ENCODE results near the gene NR2C2AP.

NR2C2AP gene

DNA sequence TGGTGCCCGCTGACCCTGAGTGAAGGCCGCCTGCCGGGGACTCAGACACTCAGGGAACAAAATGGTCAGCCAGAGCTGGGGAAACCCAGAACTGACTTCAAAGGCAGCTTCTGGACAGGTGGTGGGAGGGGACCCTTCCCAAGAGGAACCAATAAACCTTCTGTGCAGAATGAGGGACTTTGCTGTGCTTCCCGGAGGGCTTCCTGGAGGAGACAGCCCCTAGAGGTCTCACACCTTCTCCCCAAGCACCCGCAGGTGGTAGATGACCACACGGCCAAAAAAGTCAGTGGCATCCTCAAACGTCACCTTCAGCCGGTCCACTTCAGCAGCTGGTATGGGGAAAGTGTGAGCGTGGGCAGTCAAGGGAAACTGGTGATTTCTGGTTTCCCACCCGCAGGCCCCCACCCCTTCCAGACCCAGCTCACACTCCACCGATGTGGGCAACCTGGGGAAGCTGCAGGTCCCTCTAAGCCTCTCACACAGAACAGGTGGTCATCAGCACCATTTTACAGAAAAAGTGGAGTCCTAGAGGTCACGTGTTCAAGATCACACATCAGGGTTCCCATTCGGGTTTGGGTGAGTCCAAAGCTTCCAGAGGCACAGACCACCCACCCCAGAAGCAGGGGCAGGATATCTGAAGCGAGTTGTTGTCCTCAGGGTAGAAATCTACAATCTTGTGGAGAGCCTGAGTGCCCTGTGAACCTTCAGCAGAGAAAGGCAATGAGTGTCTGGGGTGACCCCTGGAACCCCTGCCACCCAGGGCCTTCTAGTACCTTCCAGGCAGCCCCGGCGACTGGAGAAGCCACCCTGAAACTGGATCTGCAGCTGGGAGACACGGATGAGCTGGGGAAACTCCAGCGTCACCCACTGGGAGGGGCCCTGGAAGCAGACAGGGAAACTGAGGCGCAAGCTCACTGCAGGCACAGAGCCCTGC, 1.2 kb downstream of the NR2C2AP start:
- TF ChIP-seq, protein P1, sequence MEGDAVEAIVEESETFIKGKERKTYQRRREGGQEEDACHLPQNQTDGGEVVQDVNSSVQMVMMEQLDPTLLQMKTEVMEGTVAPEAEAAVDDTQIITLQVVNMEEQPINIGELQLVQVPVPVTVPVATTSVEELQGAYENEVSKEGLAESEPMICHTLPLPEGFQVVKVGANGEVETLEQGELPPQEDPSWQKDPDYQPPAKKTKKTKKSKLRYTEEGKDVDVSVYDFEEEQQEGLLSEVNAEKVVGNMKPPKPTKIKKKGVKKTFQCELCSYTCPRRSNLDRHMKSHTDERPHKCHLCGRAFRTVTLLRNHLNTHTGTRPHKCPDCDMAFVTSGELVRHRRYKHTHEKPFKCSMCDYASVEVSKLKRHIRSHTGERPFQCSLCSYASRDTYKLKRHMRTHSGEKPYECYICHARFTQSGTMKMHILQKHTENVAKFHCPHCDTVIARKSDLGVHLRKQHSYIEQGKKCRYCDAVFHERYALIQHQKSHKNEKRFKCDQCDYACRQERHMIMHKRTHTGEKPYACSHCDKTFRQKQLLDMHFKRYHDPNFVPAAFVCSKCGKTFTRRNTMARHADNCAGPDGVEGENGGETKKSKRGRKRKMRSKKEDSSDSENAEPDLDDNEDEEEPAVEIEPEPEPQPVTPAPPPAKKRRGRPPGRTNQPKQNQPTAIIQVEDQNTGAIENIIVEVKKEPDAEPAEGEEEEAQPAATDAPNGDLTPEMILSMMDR (IDR thresholded peaks at IDR 0.05; ENCODE audit: low read depth, low read length, missing control alignments): no peak
- H3K4me3 ChIP-seq (ENCODE audit: low read depth, low read length): peak overlapping the region; percentile 77
- DNase-seq (ENCODE audit: low read depth): no peak

DNA sequence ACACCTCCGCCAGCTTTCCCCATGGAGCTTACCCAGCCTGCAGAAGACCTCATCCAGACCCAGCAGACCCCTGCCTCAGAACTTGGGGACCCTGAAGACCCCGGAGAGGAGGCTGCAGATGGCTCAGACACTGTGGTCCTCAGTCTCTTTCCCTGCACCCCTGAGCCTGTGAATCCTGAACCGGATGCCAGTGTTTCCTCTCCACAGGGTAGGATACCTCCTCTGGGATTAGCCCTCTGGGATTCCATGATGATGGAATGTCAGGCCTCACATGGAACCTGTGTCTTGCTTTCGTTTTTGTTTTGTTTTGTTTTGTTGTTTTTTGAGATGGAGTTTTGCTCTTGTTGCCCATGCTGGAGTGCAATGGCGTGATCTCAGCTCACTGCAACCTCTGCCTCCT, 9.3 kb downstream of the NR2C2AP start:
- H3K4me3 ChIP-seq (ENCODE audit: low read depth, low read length): peak overlapping the region; percentile 95
- no peak for DNase-seq (ENCODE audit: low read depth)

DNA sequence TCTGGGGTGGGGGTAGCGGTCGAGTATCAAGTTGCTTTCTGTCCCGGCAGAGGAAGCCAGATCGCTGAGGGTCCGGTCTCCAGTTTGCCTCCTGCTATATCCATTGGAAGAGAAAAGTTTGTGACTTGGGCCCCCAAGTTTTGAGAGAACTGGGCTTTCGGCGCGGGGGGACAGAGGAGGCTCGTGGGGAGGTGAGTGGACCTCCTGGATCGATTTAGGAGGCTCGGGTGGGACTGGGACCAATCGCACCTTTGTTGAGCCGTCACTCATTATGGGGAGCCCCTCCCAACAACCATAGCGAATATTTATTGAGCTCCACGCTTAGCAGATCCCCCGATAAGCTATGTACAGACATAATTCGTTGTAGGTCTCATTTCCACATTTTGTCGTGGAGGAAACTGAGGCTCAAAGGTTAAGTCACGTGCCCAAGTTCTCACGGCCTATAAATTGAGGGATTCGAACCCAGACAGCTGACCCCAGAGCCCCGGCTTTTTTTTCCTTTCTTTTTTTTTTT, 10.2 kb downstream of the NR2C2AP start:
- DNase-seq (ENCODE audit: low read depth): no peak
- TF ChIP-seq, protein P1 (IDR thresholded peaks at IDR 0.05; ENCODE audit: low read depth, low read length, missing control alignments): no peak
- H3K4me3 ChIP-seq (ENCODE audit: low read depth, low read length): peak overlapping the region; percentile 95

More for the DNA sequence above, 9.3 kb downstream of the NR2C2AP start:
- TF ChIP-seq, protein P1 (IDR thresholded peaks at IDR 0.05; ENCODE audit: low read depth, low read length, missing control alignments): no peak

DNA sequence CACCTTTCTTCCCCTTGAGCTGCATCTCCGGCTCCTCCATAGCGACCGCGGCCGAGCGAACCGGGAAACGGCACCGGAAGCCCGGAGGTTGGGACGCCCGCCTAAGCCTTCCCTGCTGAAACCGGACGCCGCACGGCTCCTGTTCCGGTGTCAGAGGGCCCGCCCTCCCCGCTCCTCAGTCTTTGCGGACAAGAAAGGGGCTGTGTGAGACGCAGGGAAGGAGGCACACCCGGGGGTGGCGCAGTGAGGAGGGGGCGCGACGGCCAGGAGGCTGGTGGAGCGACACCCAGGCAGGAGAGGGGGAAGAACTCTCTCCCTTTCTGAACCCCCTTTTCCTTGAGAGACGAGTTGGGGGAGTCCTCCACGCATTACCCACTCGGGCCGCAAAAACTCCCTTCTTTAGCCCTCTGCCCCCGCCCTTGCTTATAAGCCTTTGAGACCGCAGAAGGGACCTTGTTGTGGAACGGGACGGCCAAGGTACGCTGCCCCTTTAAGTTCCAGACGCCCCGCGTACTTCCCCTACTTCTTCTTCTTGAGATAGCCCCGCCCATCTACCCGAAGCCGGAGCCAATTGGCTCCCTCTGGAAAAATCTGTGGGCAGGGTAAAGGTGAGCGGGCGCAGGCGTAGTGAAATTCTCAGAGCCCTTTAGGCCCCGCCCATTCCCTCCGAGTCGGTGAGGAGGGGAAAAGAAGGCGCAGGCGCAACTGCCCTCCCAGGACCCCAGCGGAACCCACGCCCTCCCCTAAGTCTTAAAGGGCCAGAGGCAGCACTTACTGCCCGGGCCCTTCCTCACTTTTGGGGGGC, 10.9 kb downstream of the NR2C2AP start, which contains the start of the genes BORCS8 and RFXANK:
TSS of gene BORCS8 (minus strand) at position 75 of the 805 bp plus-strand sequence. CDS start at position 40, 35 bp downstream.
TSS of gene RFXANK (plus strand) at position 181 of the 805 bp plus-strand sequence. CDS start 1,689 bp downstream, outside the sequence.
- DNase-seq (ENCODE audit: low read depth): peak; percentile 97
- TF ChIP-seq, protein P1 (IDR thresholded peaks at IDR 0.05; ENCODE audit: low read depth, low read length, missing control alignments): no peak
- peak within 1 kb of the TSS; percentile 99 for H3K4me3 ChIP-seq (ENCODE audit: low read depth, low read length)

DNA sequence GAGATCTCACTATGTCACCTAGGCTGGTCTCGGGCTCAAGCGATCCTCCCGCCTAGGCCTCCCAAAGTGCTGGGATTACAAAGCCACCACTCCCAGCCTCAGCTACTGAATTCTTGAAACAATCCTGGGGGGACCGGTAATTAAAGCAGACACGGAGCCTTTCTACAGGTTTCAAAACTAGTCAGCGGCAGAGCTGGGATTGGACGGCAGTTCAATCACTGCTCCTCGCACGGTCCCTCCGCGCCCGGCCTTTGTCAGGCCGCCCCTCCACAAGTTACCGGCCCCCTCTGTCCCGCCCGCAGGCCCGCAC, 11.5 kb downstream of the NR2C2AP start:
- H3K4me3 ChIP-seq (ENCODE audit: low read depth, low read length): peak overlapping the region; percentile 99
- TF ChIP-seq, protein P1 (IDR thresholded peaks at IDR 0.05; ENCODE audit: low read depth, low read length, missing control alignments): no peak
- no peak for DNase-seq (ENCODE audit: low read depth)

DNA sequence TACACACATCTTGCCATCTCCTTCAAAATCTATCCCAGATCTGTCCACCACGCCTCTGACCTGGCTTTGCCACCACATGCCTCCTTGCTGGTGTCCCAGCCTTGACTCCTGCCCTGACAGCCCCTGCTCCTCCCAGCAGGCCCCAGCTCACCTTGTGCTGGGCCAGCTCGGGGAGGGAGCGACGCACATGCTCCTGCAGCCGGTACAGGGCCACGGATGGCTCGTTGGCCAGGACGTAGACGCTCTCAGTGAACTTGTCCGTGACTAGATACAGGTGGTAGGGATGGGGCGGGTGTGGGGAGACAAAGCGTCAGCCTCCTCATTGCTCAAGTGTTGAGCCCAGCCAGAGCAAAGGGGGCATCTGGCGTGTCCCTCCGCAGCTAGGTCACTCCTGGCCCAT, 16.5 kb downstream of the NR2C2AP start:
- H3K4me3 ChIP-seq (ENCODE audit: low read depth, low read length): no peak overlapping the region
- TF ChIP-seq, protein P1 (IDR thresholded peaks at IDR 0.05; ENCODE audit: low read depth, low read length, missing control alignments): no peak
- DNase-seq (ENCODE audit: low read depth): no peak

Data from GM12864 (cell line).